Measurements from ENCODE around the gene UBE2O. TPM values are rescaled to one million over a fixed set of nuclear protein-coding genes. Genes with fewer than 3 reads are reported as not detected.
A peak's percentile ranks its signal among the peaks of the same experiment; 100 is the strongest.

The UBE2O gene
- total and polyA plus RNA-seq, 7 experiments from 2014 or later, result 8.7 to 50.8 (median 39.2) TPM

GRCh38 chr17:76382803-76383545 is 70.0 kb downstream of the UBE2O start:
- DNase-seq (peak in 8 of 9 donors; percentile 33 to 75 (median 46)), ATAC-seq (peak; percentile 56)
- Histone ChIP-seq H3K27ac (ENCODE audit: low read depth, low read length) (no peak overlapping the region), H3K4me3 (ENCODE audit: low read length) (peak overlapping the region; percentile 63), H3K27me3 (ENCODE audit: control insufficient read depth in 2 of 2, insufficient read depth in 2 of 2, low read length in 2 of 2) (no peaks in the 10 kb centered on the region), H3K36me3 (ENCODE audit: control insufficient read depth in 2 of 3, insufficient read depth in 3 of 3, low read length in 3 of 3) (no peaks in the 10 kb centered on the region), H3K9me3 (ENCODE audit: control insufficient read depth in 2 of 3, low read length in 3 of 3) (no peaks in the 10 kb centered on the region), H3K4me1 (ENCODE audit: control insufficient read depth in 2 of 2, insufficient read depth in 2 of 2, low read length in 2 of 2) (peaks cover 0 to 15% of the 10 kb centered on the region in 2 donors)
- H3K9me3 Mint-ChIP-seq, result peaks cover 0 to 1% (median 0%) of the 10 kb centered on the region in 11 donors
- POLR2A ChIA-PET, result interaction anchor here (0.7 to 1.0 kb wide), 2 partner anchors 29 to 199 kb away, joined by 3 to 4 read pairs; partner anchors contain the start of gene PRPSAP1
- peaks cover 0 to 2% (median 0%) of the 10 kb centered on the region in 5 donors for H3K27me3 Mint-ChIP-seq
- H3K27ac Mint-ChIP-seq, result peak overlapping the region in 6 of 9 donors; percentile 45 to 72 (median 64)
- no peaks in the 10 kb centered on the region for H3K36me3 Mint-ChIP-seq
- H3K4me1 Mint-ChIP-seq, result peaks cover 4 to 17% (median 13%) of the 10 kb centered on the region in 7 donors
- CTCF ChIA-PET, result interaction anchor here (0.6 kb wide), 3 partner anchors 9 to 486 kb away, joined by 3 to 4 read pairs (median 4); partner anchors contain the start of gene TRIM65
- intact Hi-C loops (cut with micrococcal nuclease), result loop anchor here in 1 of 2 donors (1.0 kb wide), 1 partner anchor 29 kb away; no protein-coding TSS in a partner anchor
- peak overlapping the region; percentile 81 to 94 (median 92) for H3K4me3 Mint-ChIP-seq

GRCh38 chr17:76382351-76382802 is 70.6 kb downstream of the UBE2O start:
- H3K4me1 ChIP-seq (ENCODE audit: control insufficient read depth in 2 of 2, insufficient read depth in 2 of 2, low read length in 2 of 2), result peaks cover 0 to 15% of the 10 kb centered on the region in 2 donors
- no peak overlapping the region for H3K27ac ChIP-seq (ENCODE audit: low read depth, low read length)
- intact Hi-C loops (cut with micrococcal nuclease), result no loop called here
- ATAC-seq, result no peak
- H3K4me3 ChIP-seq (ENCODE audit: low read length), result peak overlapping the region; percentile 63
- H3K9me3 ChIP-seq (ENCODE audit: control insufficient read depth in 2 of 3, low read length in 3 of 3), result no peaks in the 10 kb centered on the region
- ChIA-PET CTCF (no interaction called here), POLR2A (interaction anchor here (1.0 kb wide), 1 partner anchor 29 kb away, joined by 3 read pairs; the partner anchor contains the start of gene PRPSAP1)
- H3K36me3 ChIP-seq (ENCODE audit: control insufficient read depth in 2 of 3, insufficient read depth in 3 of 3, low read length in 3 of 3), result no peaks in the 10 kb centered on the region
- H3K36me3 Mint-ChIP-seq, result no peaks in the 10 kb centered on the region
- peak overlapping the region in 2 of 9 donors; percentile 58 to 59 for H3K27ac Mint-ChIP-seq
- H3K27me3 Mint-ChIP-seq, result peaks cover 0 to 2% (median 0%) of the 10 kb centered on the region in 5 donors
- peaks cover 0 to 2% (median 0%) of the 10 kb centered on the region in 11 donors for H3K9me3 Mint-ChIP-seq
- DNase-seq, result peak in 1 of 9 donors; percentile 37
- H3K27me3 ChIP-seq (ENCODE audit: control insufficient read depth in 2 of 2, insufficient read depth in 2 of 2, low read length in 2 of 2), result no peaks in the 10 kb centered on the region
- H3K4me1 Mint-ChIP-seq, result peaks cover 5 to 20% (median 13%) of the 10 kb centered on the region in 7 donors
- H3K4me3 Mint-ChIP-seq, result peak overlapping the region; percentile 70 to 94 (median 90)

GRCh38 chr17:76381633-76382350 is 71.2 kb downstream of the UBE2O start:
- ATAC-seq, result no peak
- Mint-ChIP-seq H3K27me3 (peaks cover 0 to 2% (median 0%) of the 10 kb centered on the region in 5 donors), H3K4me1 (peaks cover 5 to 17% (median 11%) of the 10 kb centered on the region in 7 donors), H3K9me3 (peaks cover 0 to 2% (median 0%) of the 10 kb centered on the region in 11 donors), H3K36me3 (no peaks in the 10 kb centered on the region), H3K27ac (no peak overlapping the region), H3K4me3 (peak overlapping the region in 5 of 10 donors; percentile 8 to 93 (median 53))
- ChIA-PET CTCF (interaction anchor here (0.9 to 2.0 kb wide), 2 partner anchors 16 to 77 kb away, joined by 4 to 11 read pairs; no protein-coding TSS in a partner anchor), POLR2A (interaction anchor here (1.0 kb wide), 1 partner anchor 28 kb away, joined by 3 read pairs; the partner anchor contains the start of gene PRPSAP1)
- Histone ChIP-seq H3K4me1 (ENCODE audit: control insufficient read depth in 2 of 2, insufficient read depth in 2 of 2, low read length in 2 of 2) (peaks cover 0 to 15% of the 10 kb centered on the region in 2 donors), H3K36me3 (ENCODE audit: control insufficient read depth in 2 of 3, insufficient read depth in 3 of 3, low read length in 3 of 3) (no peaks in the 10 kb centered on the region), H3K4me3 (ENCODE audit: low read length) (no peak overlapping the region), H3K9me3 (ENCODE audit: control insufficient read depth in 2 of 3, low read length in 3 of 3) (no peaks in the 10 kb centered on the region), H3K27ac (ENCODE audit: low read depth, low read length) (no peak overlapping the region), H3K27me3 (ENCODE audit: control insufficient read depth in 2 of 2, insufficient read depth in 2 of 2, low read length in 2 of 2) (no peaks in the 10 kb centered on the region)
- no peak for DNase-seq
- intact Hi-C loops (cut with micrococcal nuclease), result no loop called here

GRCh38 chr17:76379646-76380376 is 73.1 kb downstream of the UBE2O start:
- H3K27me3 Mint-ChIP-seq, result peaks cover 0 to 2% (median 0%) of the 10 kb centered on the region in 5 donors
- peaks cover 0 to 9% (median 8%) of the 10 kb centered on the region in 7 donors for H3K4me1 Mint-ChIP-seq
- ChIA-PET CTCF (interaction anchor here (2.0 kb wide), 1 partner anchor 18 kb away, joined by 11 read pairs; no protein-coding TSS in a partner anchor), POLR2A (no interaction called here)
- DNase-seq (no peak), ATAC-seq (no peak)
- H3K4me3 Mint-ChIP-seq, result peak overlapping the region in 2 of 10 donors; percentile 17 to 38
- H3K27me3 ChIP-seq (ENCODE audit: control insufficient read depth in 2 of 2, insufficient read depth in 2 of 2, low read length in 2 of 2), result no peaks in the 10 kb centered on the region
- no peak overlapping the region for H3K27ac Mint-ChIP-seq
- no peak overlapping the region for H3K27ac ChIP-seq (ENCODE audit: low read depth, low read length)
- no peaks in the 10 kb centered on the region for H3K36me3 Mint-ChIP-seq
- no peak overlapping the region for H3K4me3 ChIP-seq (ENCODE audit: low read length)
- no peaks in the 10 kb centered on the region for H3K36me3 ChIP-seq (ENCODE audit: control insufficient read depth in 2 of 3, insufficient read depth in 3 of 3, low read length in 3 of 3)
- H3K9me3 ChIP-seq (ENCODE audit: control insufficient read depth in 2 of 3, low read length in 3 of 3), result no peaks in the 10 kb centered on the region
- intact Hi-C loops (cut with micrococcal nuclease), result no loop called here
- peaks cover 0 to 2% (median 0%) of the 10 kb centered on the region in 11 donors for H3K9me3 Mint-ChIP-seq
- H3K4me1 ChIP-seq (ENCODE audit: control insufficient read depth in 2 of 2, insufficient read depth in 2 of 2, low read length in 2 of 2), result peaks cover 0 to 2% of the 10 kb centered on the region in 2 donors

GRCh38 chr17:76379275-76379641 is 73.7 kb downstream of the UBE2O start:
- POLR2A ChIA-PET, result no interaction called here
- ATAC-seq (no peak), DNase-seq (no peak)
- H3K36me3 Mint-ChIP-seq, result no peaks in the 10 kb centered on the region
- peaks cover 0 to 9% (median 8%) of the 10 kb centered on the region in 7 donors for H3K4me1 Mint-ChIP-seq
- peak overlapping the region in 2 of 10 donors; percentile 17 to 38 for H3K4me3 Mint-ChIP-seq
- no peak overlapping the region for H3K27ac Mint-ChIP-seq
- H3K27ac ChIP-seq (ENCODE audit: low read depth, low read length), result no peak overlapping the region
- CTCF ChIA-PET, result interaction anchor here (2.0 kb wide), 1 partner anchor 19 kb away, joined by 11 read pairs; no protein-coding TSS in a partner anchor
- intact Hi-C loops (cut with micrococcal nuclease), result no loop called here
- H3K36me3 ChIP-seq (ENCODE audit: control insufficient read depth in 2 of 3, insufficient read depth in 3 of 3, low read length in 3 of 3), result no peaks in the 10 kb centered on the region
- peaks cover 0 to 2% (median 0%) of the 10 kb centered on the region in 11 donors for H3K9me3 Mint-ChIP-seq
- no peak overlapping the region for H3K4me3 ChIP-seq (ENCODE audit: low read length)
- no peaks in the 10 kb centered on the region for H3K4me1 ChIP-seq (ENCODE audit: control insufficient read depth in 2 of 2, insufficient read depth in 2 of 2, low read length in 2 of 2)
- H3K9me3 ChIP-seq (ENCODE audit: control insufficient read depth in 2 of 3, low read length in 3 of 3), result no peaks in the 10 kb centered on the region
- peaks cover 0 to 2% (median 0%) of the 10 kb centered on the region in 5 donors for H3K27me3 Mint-ChIP-seq
- no peaks in the 10 kb centered on the region for H3K27me3 ChIP-seq (ENCODE audit: control insufficient read depth in 2 of 2, insufficient read depth in 2 of 2, low read length in 2 of 2)

Data from naive thymus-derived CD4-positive, alpha-beta T cell (primary cell).